ENCODE data around the gene PLEKHA8. TPM values are rescaled to one million over a fixed set of nuclear protein-coding genes. Genes with fewer than 3 reads are reported as not detected.

The PLEKHA8 gene
- total RNA-seq, 1 donor from 2014 or later = 60.1 TPM

DNA sequence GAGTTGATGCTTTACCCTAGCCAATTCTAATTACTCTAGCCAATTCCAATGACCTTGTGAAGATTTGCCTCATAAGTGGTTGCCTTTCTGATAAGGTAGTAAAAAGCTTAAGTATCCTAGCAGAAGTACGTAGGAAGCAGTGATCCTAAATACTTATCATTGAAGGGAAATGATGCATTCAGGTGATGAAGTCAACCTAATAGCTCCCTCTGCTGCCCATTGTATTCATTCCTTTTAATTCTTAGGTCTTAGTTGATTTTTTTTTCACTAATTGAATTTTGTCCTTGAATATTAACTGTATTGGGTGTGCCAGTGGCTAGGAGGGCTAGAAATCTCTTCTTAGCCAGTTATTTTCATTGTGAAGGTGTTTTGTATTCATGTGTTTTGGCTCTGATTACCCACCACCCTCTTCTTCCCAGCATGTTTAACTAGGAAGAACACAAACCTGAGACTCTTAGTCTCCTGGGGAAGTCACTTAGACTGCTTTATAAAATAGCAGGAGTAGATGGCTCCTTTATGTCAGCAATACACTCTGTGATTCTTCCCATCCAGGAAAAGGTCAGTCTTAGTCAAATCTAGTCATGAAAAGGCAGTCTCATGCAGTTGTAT, 46.3 kb downstream of the PLEKHA8 start:
- no peak for DNase-seq (ENCODE audit: low read depth, low spot score)
- no peaks in the 10 kb centered on the region for H3K4me1 Mint-ChIP-seq
- TF ChIP-seq, protein P1, sequence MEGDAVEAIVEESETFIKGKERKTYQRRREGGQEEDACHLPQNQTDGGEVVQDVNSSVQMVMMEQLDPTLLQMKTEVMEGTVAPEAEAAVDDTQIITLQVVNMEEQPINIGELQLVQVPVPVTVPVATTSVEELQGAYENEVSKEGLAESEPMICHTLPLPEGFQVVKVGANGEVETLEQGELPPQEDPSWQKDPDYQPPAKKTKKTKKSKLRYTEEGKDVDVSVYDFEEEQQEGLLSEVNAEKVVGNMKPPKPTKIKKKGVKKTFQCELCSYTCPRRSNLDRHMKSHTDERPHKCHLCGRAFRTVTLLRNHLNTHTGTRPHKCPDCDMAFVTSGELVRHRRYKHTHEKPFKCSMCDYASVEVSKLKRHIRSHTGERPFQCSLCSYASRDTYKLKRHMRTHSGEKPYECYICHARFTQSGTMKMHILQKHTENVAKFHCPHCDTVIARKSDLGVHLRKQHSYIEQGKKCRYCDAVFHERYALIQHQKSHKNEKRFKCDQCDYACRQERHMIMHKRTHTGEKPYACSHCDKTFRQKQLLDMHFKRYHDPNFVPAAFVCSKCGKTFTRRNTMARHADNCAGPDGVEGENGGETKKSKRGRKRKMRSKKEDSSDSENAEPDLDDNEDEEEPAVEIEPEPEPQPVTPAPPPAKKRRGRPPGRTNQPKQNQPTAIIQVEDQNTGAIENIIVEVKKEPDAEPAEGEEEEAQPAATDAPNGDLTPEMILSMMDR (conservative IDR thresholded peaks at IDR 0.05) = peak; percentile 67
- no peaks in the 10 kb centered on the region for H3K9me3 Mint-ChIP-seq
- no peaks in the 10 kb centered on the region for H3K27me3 Mint-ChIP-seq (ENCODE audit: low read depth)
- no peak overlapping the region for H3K27ac Mint-ChIP-seq (ENCODE audit: unreplicated experiment)
- no peak overlapping the region for H3K4me3 Mint-ChIP-seq
- peaks cover 12% of the 10 kb centered on the region for H3K36me3 Mint-ChIP-seq (ENCODE audit: low read depth)

DNA sequence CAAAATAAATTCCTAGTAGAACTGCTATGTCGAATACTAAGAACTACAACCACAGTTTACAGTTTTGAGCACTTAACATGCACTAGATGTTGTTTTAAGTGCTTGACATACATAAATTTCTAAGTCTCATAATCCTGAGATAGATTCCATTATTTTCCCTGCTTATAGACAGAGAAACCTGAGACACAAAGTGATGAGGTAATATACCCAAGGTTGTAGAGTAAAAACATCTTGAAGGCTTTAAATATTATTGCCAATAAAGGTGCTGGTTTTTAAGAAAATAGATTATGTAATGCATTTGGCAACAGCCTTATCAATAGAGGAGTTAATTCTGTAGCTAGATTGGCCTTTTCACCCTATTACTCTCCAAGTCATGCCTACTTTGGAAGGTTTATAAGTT, 48.2 kb downstream of the PLEKHA8 start:
- TF ChIP-seq, protein P1 (conservative IDR thresholded peaks at IDR 0.05) = no peak
- Mint-ChIP-seq H3K9me3 (no peaks in the 10 kb centered on the region), H3K27me3 (ENCODE audit: low read depth) (no peaks in the 10 kb centered on the region)

DNA sequence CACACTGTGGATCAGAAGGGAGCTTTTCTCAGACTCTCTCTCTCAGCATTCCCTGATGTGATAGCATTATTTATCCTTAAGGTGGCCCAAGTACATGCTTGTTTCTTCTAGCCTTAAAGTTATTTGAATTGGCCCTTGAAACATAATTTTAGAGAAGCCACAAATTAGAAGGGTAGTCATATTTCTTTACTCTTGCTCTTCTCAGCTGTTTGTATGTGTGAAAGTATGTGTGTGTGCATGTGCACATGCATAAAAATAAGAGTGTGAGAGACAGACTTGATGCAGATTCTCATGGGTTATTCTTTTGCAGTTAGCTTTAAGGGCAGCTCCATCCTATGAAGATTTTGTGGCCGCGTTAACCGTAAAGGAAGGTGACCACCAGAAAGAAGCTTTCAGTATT, 50.1 kb downstream of the PLEKHA8 start:
- Mint-ChIP-seq H3K27ac (ENCODE audit: unreplicated experiment) (no peak overlapping the region), H3K36me3 (ENCODE audit: low read depth) (peaks cover 10% of the 10 kb centered on the region), H3K9me3 (no peaks in the 10 kb centered on the region), H3K4me1 (no peaks in the 10 kb centered on the region), H3K4me3 (no peak overlapping the region), H3K27me3 (ENCODE audit: low read depth) (no peaks in the 10 kb centered on the region)
- no peak for DNase-seq (ENCODE audit: low read depth, low spot score)
- TF ChIP-seq, protein P1 (conservative IDR thresholded peaks at IDR 0.05) = no peak

More for the DNA sequence above, 48.2 kb downstream of the PLEKHA8 start:
- H3K36me3 Mint-ChIP-seq (ENCODE audit: low read depth) = peaks cover 13% of the 10 kb centered on the region
- DNase-seq (ENCODE audit: low read depth, low spot score) = no peak
- H3K4me1 Mint-ChIP-seq = no peaks in the 10 kb centered on the region
- no peak overlapping the region for H3K4me3 Mint-ChIP-seq
- no peak overlapping the region for H3K27ac Mint-ChIP-seq (ENCODE audit: unreplicated experiment)

DNA sequence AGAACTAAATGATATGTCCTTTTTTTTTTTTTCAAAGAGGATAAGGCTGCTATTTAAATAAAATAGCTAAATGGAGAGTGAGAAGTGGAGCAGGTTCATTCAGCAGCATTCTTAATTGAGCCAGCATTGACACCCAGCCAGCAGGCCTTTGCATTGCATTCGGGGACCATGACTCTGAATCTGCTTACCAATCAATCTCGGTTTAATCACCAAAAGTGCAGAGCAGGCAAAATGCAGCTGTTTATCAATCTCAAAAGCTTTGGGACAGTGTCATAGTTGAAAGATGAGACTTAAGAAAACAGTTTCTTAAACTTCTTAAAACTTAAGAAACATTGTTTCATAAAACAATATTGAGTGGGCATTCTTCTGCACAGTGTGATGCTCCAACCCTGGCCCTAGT, 51.7 kb downstream of the PLEKHA8 start:
- H3K27ac Mint-ChIP-seq (ENCODE audit: unreplicated experiment) = no peak overlapping the region
- H3K36me3 Mint-ChIP-seq (ENCODE audit: low read depth) = peaks cover 10% of the 10 kb centered on the region
- H3K4me3 Mint-ChIP-seq = no peak overlapping the region
- TF ChIP-seq, protein P1 (conservative IDR thresholded peaks at IDR 0.05) = no peak
- no peaks in the 10 kb centered on the region for H3K27me3 Mint-ChIP-seq (ENCODE audit: low read depth)
- no peaks in the 10 kb centered on the region for H3K9me3 Mint-ChIP-seq
- DNase-seq (ENCODE audit: low read depth, low spot score) = no peak
- H3K4me1 Mint-ChIP-seq = no peaks in the 10 kb centered on the region

DNA sequence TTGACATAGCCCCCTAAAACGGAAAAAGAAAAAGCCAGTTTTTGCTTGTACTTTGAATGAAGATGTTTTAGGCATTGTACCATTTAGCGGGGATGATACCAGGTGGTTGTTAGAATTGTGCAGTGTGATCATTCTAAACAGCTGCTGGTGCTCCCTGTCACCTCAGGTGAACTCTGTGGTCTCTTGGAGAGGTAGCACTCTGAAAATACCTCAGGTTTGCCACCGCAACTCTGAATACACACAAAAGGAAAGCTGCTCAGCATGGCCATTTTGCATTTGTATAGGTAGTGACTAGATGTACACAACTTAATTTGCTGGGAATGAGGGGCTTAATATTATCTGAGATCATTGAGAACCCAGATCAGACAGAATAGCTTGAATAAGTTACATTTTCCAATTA, 52.6 kb downstream of the PLEKHA8 start:
- H3K9me3 Mint-ChIP-seq = no peaks in the 10 kb centered on the region
- H3K36me3 Mint-ChIP-seq (ENCODE audit: low read depth) = peaks cover 14% of the 10 kb centered on the region
- no peaks in the 10 kb centered on the region for H3K4me1 Mint-ChIP-seq
- TF ChIP-seq, protein P1 (conservative IDR thresholded peaks at IDR 0.05) = no peak
- H3K4me3 Mint-ChIP-seq = no peak overlapping the region
- no peak overlapping the region for H3K27ac Mint-ChIP-seq (ENCODE audit: unreplicated experiment)
- no peak for DNase-seq (ENCODE audit: low read depth, low spot score)
- no peaks in the 10 kb centered on the region for H3K27me3 Mint-ChIP-seq (ENCODE audit: low read depth)
